Choroid plexus epithelial cell (primary cell): ENCODE measurements around the gene LAMA3.

Source experiments
- DNase-seq: peaks from one replicate; pipeline ENCODE4 v3.0.0-alpha.2; 2010; ENCODE audit warnings: low read depth
- H3K4me3 ChIP-seq: 2 replicates; pipeline ENCODE4 v1.5.1; 2011; ENCODE audit warnings: low read depth, mild to moderate bottlenecking, control low read depth, low read length, moderate library complexity
- TF ChIP-seq, protein P1 (sequence below): conservative IDR thresholded peaks from 2 replicates; pipeline ENCODE4 v1.5.1; 2011; ENCODE audit warnings: low read depth, mild to moderate bottlenecking, control low read depth, inconsistent platforms, low read length, moderate library complexity

The LAMA3 gene

DNA sequence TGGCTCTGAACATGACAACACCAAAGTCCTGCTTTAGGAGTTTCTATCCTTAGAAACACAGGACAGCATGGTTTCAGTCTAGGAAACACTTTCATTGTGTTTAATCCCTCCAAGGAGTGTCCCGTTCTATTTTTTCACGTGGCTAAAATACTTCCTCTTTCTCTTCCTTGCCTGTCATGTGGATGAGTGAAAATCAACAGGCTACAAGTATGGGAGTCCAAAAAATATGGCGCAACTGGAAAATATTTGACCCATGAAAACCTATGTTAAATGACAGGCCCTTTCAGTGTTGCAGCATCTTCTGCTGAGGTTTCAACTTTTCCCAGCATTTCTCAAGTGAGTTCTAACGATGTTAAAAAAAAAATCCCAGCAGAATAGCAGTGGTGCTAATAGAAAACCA is 146.3 kb downstream of the LAMA3 start:
- H3K4me3 ChIP-seq: no peak overlapping the region
- TF ChIP-seq, protein P1, sequence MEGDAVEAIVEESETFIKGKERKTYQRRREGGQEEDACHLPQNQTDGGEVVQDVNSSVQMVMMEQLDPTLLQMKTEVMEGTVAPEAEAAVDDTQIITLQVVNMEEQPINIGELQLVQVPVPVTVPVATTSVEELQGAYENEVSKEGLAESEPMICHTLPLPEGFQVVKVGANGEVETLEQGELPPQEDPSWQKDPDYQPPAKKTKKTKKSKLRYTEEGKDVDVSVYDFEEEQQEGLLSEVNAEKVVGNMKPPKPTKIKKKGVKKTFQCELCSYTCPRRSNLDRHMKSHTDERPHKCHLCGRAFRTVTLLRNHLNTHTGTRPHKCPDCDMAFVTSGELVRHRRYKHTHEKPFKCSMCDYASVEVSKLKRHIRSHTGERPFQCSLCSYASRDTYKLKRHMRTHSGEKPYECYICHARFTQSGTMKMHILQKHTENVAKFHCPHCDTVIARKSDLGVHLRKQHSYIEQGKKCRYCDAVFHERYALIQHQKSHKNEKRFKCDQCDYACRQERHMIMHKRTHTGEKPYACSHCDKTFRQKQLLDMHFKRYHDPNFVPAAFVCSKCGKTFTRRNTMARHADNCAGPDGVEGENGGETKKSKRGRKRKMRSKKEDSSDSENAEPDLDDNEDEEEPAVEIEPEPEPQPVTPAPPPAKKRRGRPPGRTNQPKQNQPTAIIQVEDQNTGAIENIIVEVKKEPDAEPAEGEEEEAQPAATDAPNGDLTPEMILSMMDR: no peak
- peak; percentile 71 for DNase-seq

DNA sequence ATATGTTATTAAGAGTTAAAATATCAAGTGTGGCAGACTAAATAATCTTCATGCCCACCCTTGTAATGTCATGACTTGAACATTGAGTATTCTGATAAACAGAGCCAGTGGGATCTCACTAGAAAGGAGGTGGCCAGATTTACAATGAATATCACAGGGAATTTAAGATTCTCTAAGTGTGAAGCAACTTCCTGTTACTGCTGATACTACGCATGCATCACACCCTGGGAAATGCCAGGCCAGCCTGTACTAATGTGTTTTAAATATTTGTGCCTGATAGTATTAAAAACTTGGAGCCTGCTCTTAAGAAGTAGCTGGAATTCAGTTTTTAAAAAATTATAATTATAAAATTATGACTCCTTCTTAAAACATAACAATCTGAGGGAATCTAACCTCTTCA is 148.3 kb downstream of the LAMA3 start:
- no peak overlapping the region for H3K4me3 ChIP-seq
- DNase-seq: peak; percentile 93
- TF ChIP-seq, protein P1: no peak

DNA sequence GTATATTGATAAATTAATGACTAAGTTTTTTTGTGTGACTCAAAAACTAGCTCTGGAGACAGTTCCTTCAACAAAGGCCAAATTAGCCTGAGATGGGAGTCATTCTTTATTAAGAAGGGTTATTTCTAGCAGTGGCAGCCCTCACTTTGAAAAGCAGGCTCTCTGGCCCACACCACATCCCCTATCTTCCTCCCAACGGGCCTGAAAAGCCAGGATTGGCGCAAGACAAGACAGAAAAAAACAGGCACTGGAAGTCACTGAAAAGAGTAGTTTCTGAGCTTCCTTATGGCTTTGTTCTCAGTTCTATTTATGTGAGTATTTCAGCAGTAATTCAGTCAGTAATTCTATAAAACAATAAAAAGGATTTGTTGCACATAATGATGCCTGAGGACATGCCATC is 149.0 kb downstream of the LAMA3 start:
- TF ChIP-seq, protein P1: no peak
- no peak overlapping the region for H3K4me3 ChIP-seq
- no peak for DNase-seq

DNA sequence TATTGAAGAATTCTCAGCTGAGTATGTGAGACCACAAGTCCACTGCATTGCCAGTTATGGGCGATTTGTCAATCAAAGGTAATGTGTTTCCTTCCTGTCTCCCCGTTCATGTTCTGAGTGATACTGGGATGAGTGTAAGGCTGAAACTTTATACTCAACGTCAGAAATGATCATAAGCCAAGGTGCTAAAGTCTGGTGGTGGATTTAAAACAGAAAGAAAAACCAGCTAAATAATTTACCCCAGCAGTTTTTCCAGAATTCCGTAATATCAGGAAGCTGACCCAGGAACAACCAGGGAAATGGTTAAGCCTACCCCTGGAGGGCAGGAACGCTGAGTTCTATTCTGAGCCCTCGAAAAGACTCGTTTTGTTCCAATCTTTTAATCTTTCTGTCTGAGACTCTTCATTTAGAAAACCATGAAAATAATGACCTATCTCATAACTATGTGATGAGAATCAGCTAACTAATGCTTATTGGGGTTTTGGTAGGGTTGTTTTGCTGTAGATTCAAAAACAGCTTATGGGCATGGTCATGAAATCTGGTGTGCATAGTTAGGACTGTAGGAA is 149.6 kb downstream of the LAMA3 start:
- peak; percentile 49 for DNase-seq
- TF ChIP-seq, protein P1: no peak
- no peak overlapping the region for H3K4me3 ChIP-seq

DNA sequence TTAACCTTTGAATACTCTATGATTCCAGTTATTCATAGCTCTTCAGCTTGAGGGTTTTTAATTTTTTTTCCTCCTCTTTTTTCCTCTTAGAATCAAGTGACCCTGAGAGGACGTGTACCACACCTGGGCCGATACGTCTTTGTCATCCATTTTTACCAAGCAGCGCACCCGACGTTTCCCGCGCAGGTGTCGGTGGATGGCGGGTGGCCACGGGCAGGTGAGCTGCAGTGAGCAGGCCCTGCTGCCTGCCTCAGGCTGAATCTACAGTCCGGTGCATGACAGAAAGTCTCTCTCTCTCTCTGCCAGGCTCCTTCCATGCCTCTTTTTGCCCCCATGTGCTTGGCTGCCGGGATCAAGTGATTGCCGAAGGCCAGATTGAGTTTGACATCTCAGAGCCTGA is 153.1 kb downstream of the LAMA3 start:
- no peak overlapping the region for H3K4me3 ChIP-seq
- TF ChIP-seq, protein P1: no peak
- no peak for DNase-seq

DNA sequence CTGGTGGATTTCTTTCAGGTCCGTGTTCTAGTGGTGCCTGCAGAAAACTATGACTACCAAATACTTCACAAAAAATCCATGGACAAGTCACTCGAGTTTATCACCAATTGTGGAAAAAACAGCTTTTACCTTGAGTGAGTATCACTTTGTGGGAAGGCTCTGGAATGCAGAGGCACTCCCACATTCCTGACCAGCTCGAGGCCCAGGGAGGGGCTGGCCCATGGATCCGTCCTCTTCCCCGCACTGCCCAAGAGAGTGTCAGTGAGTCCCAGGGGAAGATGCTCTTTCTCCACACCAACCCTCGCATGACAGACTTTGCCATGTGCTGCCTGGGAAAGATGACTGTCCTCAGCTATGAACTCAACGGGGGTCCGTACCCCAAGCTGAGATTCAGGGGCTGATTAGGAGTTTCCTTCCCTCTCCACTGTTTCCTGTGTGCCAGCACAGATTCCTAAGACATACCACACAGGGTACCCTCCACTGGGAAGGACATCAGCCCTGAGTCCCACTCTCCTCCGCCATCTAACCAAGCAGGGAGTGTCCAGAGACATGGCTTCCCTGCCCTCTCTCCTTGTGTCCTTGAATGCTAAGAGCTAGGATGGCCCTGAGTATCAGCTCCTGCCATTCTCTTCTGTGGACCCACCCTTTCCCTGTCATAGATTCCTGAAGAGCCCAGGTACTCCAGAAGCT is 155.9 kb downstream of the LAMA3 start:
- TF ChIP-seq, protein P1: no peak
- H3K4me3 ChIP-seq: no peak overlapping the region
- DNase-seq: peak; percentile 24
